ENCODE data around the gene USP6NL. TPM values are rescaled to one million over a fixed set of nuclear protein-coding genes. Genes with fewer than 3 reads are reported as not detected.

USP6NL gene
- polyA plus RNA-seq, 3 donors, result 5.5 to 7.7 (median 6.7) TPM

GRCh38 chr10:11505639-11506038 lies 105.8 kb downstream of the USP6NL start:
- intact Hi-C loops (cut with micrococcal nuclease), result no loop called here
- Mint-ChIP-seq H3K27me3 (ENCODE audit: low read depth in 3 of 3) (peaks cover 0 to 6% (median 0%) of the 10 kb centered on the region in 3 donors), H3K4me3 (no peak overlapping the region), H3K4me1 (no peaks in the 10 kb centered on the region), H3K36me3 (peaks cover 11 to 24% of the 10 kb centered on the region in 2 donors), H3K9me3 (no peaks in the 10 kb centered on the region), H3K27ac (no peak overlapping the region)
- Histone ChIP-seq H4K20me1 (ENCODE audit: insufficient read depth, low read length) (no peaks in the 10 kb centered on the region), H3K4me2 (replicated peaks; ENCODE audit: extremely low read depth, low read length, poor library complexity, severe bottlenecking) (no peak overlapping the region), H2AFZ (ENCODE audit: insufficient read depth, low read depth, low read length, poor library complexity, severe bottlenecking) (no peak overlapping the region), H3K79me2 (ENCODE audit: insufficient read depth, low read length) (no peaks in the 10 kb centered on the region), H3K4me1 (ENCODE audit: control insufficient read depth in 1 of 2, insufficient read depth in 2 of 2, low read length in 2 of 2) (no peaks in the 10 kb centered on the region), H3K27me3 (ENCODE audit: control insufficient read depth in 2 of 2, insufficient read depth in 2 of 2, low read length in 2 of 2) (no peaks in the 10 kb centered on the region), H3K27ac (ENCODE audit: low read depth in 1 of 2, low read length in 2 of 2) (no peak overlapping the region), H3K4me3 (replicated peaks in 1 of 3; ENCODE audit: low read depth in 2 of 3, low read length in 3 of 3) (no peak overlapping the region), H3K9ac (ENCODE audit: insufficient read depth, low read length, poor library complexity, severe bottlenecking) (no peak overlapping the region), H3K36me3 (replicated peaks in 1 of 2; ENCODE audit: control insufficient read depth in 1 of 2, insufficient read depth in 2 of 2, low read length in 2 of 2) (peaks cover 0 to 16% of the 10 kb centered on the region in 2 donors), H3K9me3 (replicated peaks in 1 of 2; ENCODE audit: control insufficient read depth in 1 of 2, insufficient read depth in 1 of 2, low read length in 2 of 2) (no peaks in the 10 kb centered on the region)
- DNase-seq, result no peak
- WGBS (ENCODE audit: insufficient coverage), result 100% methylated on average over 3 of the region's 3 CpGs
- no peak for TF ChIP-seq CTCF (IDR thresholded peaks at IDR 0.05)

- Mint-ChIP-seq H3K27ac (no peak overlapping the region), H3K36me3 (peaks cover 11 to 27% of the 10 kb centered on the region in 2 donors), H3K27me3 (ENCODE audit: low read depth in 3 of 3) (peaks cover 0 to 6% (median 0%) of the 10 kb centered on the region in 3 donors), H3K4me3 (no peak overlapping the region), H3K9me3 (no peaks in the 10 kb centered on the region), H3K4me1 (no peaks in the 10 kb centered on the region)
- Histone ChIP-seq H3K4me3 (replicated peaks in 1 of 3; ENCODE audit: low read depth in 2 of 3, low read length in 3 of 3) (no peak overlapping the region), H2AFZ (ENCODE audit: insufficient read depth, low read depth, low read length, poor library complexity, severe bottlenecking) (no peak overlapping the region), H3K27ac (ENCODE audit: low read depth in 1 of 2, low read length in 2 of 2) (no peak overlapping the region), H3K4me1 (ENCODE audit: control insufficient read depth in 1 of 2, insufficient read depth in 2 of 2, low read length in 2 of 2) (no peaks in the 10 kb centered on the region), H3K27me3 (ENCODE audit: control insufficient read depth in 2 of 2, insufficient read depth in 2 of 2, low read length in 2 of 2) (no peaks in the 10 kb centered on the region), H3K4me2 (replicated peaks; ENCODE audit: extremely low read depth, low read length, poor library complexity, severe bottlenecking) (no peak overlapping the region), H4K20me1 (ENCODE audit: insufficient read depth, low read length) (no peaks in the 10 kb centered on the region), H3K36me3 (replicated peaks in 1 of 2; ENCODE audit: control insufficient read depth in 1 of 2, insufficient read depth in 2 of 2, low read length in 2 of 2) (peaks cover under 1 to 16% of the 10 kb centered on the region in 2 donors), H3K9ac (ENCODE audit: insufficient read depth, low read length, poor library complexity, severe bottlenecking) (no peak overlapping the region), H3K9me3 (replicated peaks in 1 of 2; ENCODE audit: control insufficient read depth in 1 of 2, insufficient read depth in 1 of 2, low read length in 2 of 2) (no peaks in the 10 kb centered on the region), H3K79me2 (ENCODE audit: insufficient read depth, low read length) (no peaks in the 10 kb centered on the region)
- WGBS (ENCODE audit: insufficient coverage), result 100% methylated on average over 3 of the region's 7 CpGs
- no peak for DNase-seq
- no peak for TF ChIP-seq CTCF (IDR thresholded peaks at IDR 0.05)
- intact Hi-C loops (cut with micrococcal nuclease), result no loop called here
Measured at GRCh38 chr10:11504566-11505285, 106.7 kb downstream of the USP6NL start.

Data from CD14-positive monocyte (primary cell).